Measurements from ENCODE around the gene HMCN2.
A peak's percentile ranks its signal among the peaks of the same experiment; 100 is the strongest.

Gene HMCN2

GRCh38 chr9:130327781-130328348 is 62.3 kb downstream of the HMCN2 start:
- H3K4me3 ChIP-seq (ENCODE audit: low read depth in 1 of 2, low read length in 2 of 2) = peak overlapping the region in 1 of 2 donors; percentile 12
- H3K9me3 ChIP-seq (ENCODE audit: control insufficient read depth in 1 of 2, low read length in 2 of 2) = no peaks in the 10 kb centered on the region
- peak overlapping the region; percentile 92 for H3K27ac ChIP-seq (ENCODE audit: low read length)
- H3K4me1 ChIP-seq (ENCODE audit: control insufficient read depth in 1 of 2, insufficient read depth in 2 of 2, low read length in 2 of 2) = peaks cover 14 to 50% of the 10 kb centered on the region in 2 donors
- peaks cover 6% of the 10 kb centered on the region for H3K27me3 ChIP-seq (ENCODE audit: low read depth, low read length)
- peaks cover 5 to 9% of the 10 kb centered on the region in 2 donors for H3K36me3 ChIP-seq (ENCODE audit: control insufficient read depth in 1 of 2, insufficient read depth in 2 of 2, low read length in 2 of 2)

GRCh38 chr9:130328349-130328801 is 62.8 kb downstream of the HMCN2 start:
- Histone ChIP-seq H3K27me3 (ENCODE audit: low read depth, low read length) (peaks cover 6% of the 10 kb centered on the region), H3K4me3 (ENCODE audit: low read depth in 1 of 2, low read length in 2 of 2) (peak overlapping the region; percentile 7 to 54), H3K9me3 (ENCODE audit: control insufficient read depth in 1 of 2, low read length in 2 of 2) (no peaks in the 10 kb centered on the region), H3K27ac (ENCODE audit: low read length) (peak overlapping the region; percentile 92), H3K4me1 (ENCODE audit: control insufficient read depth in 1 of 2, insufficient read depth in 2 of 2, low read length in 2 of 2) (peaks cover 14 to 55% of the 10 kb centered on the region in 2 donors), H3K36me3 (ENCODE audit: control insufficient read depth in 1 of 2, insufficient read depth in 2 of 2, low read length in 2 of 2) (peaks cover 5 to 9% of the 10 kb centered on the region in 2 donors)

GRCh38 chr9:130329061-130329460 is 63.5 kb downstream of the HMCN2 start:
- Histone ChIP-seq H3K4me1 (ENCODE audit: control insufficient read depth in 1 of 2, insufficient read depth in 2 of 2, low read length in 2 of 2) (peaks cover 14 to 60% of the 10 kb centered on the region in 2 donors), H3K27me3 (ENCODE audit: low read depth, low read length) (peaks cover 6% of the 10 kb centered on the region), H3K9me3 (ENCODE audit: control insufficient read depth in 1 of 2, low read length in 2 of 2) (no peaks in the 10 kb centered on the region), H3K36me3 (ENCODE audit: control insufficient read depth in 1 of 2, insufficient read depth in 2 of 2, low read length in 2 of 2) (peaks cover 5 to 9% of the 10 kb centered on the region in 2 donors), H3K4me3 (ENCODE audit: low read depth in 1 of 2, low read length in 2 of 2) (peak overlapping the region in 1 of 2 donors; percentile 54), H3K27ac (ENCODE audit: low read length) (peak overlapping the region; percentile 92)

GRCh38 chr9:130330202-130330862 is 64.8 kb downstream of the HMCN2 start:
- Histone ChIP-seq H3K4me3 (ENCODE audit: low read depth in 1 of 2, low read length in 2 of 2) (peak overlapping the region; percentile 26 to 54), H3K36me3 (ENCODE audit: control insufficient read depth in 1 of 2, insufficient read depth in 2 of 2, low read length in 2 of 2) (peaks cover 5 to 9% of the 10 kb centered on the region in 2 donors), H3K27ac (ENCODE audit: low read length) (peak overlapping the region; percentile 92), H3K9me3 (ENCODE audit: control insufficient read depth in 1 of 2, low read length in 2 of 2) (no peaks in the 10 kb centered on the region), H3K27me3 (ENCODE audit: low read depth, low read length) (peaks cover 6% of the 10 kb centered on the region), H3K4me1 (ENCODE audit: control insufficient read depth in 1 of 2, insufficient read depth in 2 of 2, low read length in 2 of 2) (peaks cover 14 to 66% of the 10 kb centered on the region in 2 donors)

- peaks cover 0 to 2% of the 10 kb centered on the region in 2 donors for H3K36me3 ChIP-seq (ENCODE audit: control insufficient read depth in 1 of 2, insufficient read depth in 2 of 2, low read length in 2 of 2)
- peaks cover 6% of the 10 kb centered on the region for H3K27me3 ChIP-seq (ENCODE audit: low read depth, low read length)
- peak overlapping the region; percentile 92 for H3K27ac ChIP-seq (ENCODE audit: low read length)
- H3K4me3 ChIP-seq (ENCODE audit: low read depth in 1 of 2, low read length in 2 of 2) = no peak overlapping the region
- H3K4me1 ChIP-seq (ENCODE audit: control insufficient read depth in 1 of 2, insufficient read depth in 2 of 2, low read length in 2 of 2) = peaks cover 14 to 73% of the 10 kb centered on the region in 2 donors
- H3K9me3 ChIP-seq (ENCODE audit: control insufficient read depth in 1 of 2, low read length in 2 of 2) = no peaks in the 10 kb centered on the region
Measured at GRCh38 chr9:130331061-130331460, 65.5 kb downstream of the HMCN2 start.

GRCh38 chr9:130331573-130331972 is 66.0 kb downstream of the HMCN2 start:
- Histone ChIP-seq H3K4me1 (ENCODE audit: control insufficient read depth in 1 of 2, insufficient read depth in 2 of 2, low read length in 2 of 2) (peaks cover 14 to 76% of the 10 kb centered on the region in 2 donors), H3K27me3 (ENCODE audit: low read depth, low read length) (peaks cover 6% of the 10 kb centered on the region), H3K9me3 (ENCODE audit: control insufficient read depth in 1 of 2, low read length in 2 of 2) (no peaks in the 10 kb centered on the region), H3K27ac (ENCODE audit: low read length) (peak overlapping the region; percentile 92), H3K36me3 (ENCODE audit: control insufficient read depth in 1 of 2, insufficient read depth in 2 of 2, low read length in 2 of 2) (no peaks in the 10 kb centered on the region), H3K4me3 (ENCODE audit: low read depth in 1 of 2, low read length in 2 of 2) (no peak overlapping the region)

GRCh38 chr9:130332384-130332926 is 66.9 kb downstream of the HMCN2 start:
- peaks cover 7 to 74% of the 10 kb centered on the region in 2 donors for H3K4me1 ChIP-seq (ENCODE audit: control insufficient read depth in 1 of 2, insufficient read depth in 2 of 2, low read length in 2 of 2)

GRCh38 chr9:130333041-130333711 is 67.6 kb downstream of the HMCN2 start:
- Histone ChIP-seq H3K36me3 (ENCODE audit: control insufficient read depth in 1 of 2, insufficient read depth in 2 of 2, low read length in 2 of 2) (peaks cover 0 to 2% of the 10 kb centered on the region in 2 donors), H3K27ac (ENCODE audit: low read length) (peak overlapping the region; percentile 79), H3K4me3 (ENCODE audit: low read depth in 1 of 2, low read length in 2 of 2) (no peak overlapping the region), H3K27me3 (ENCODE audit: low read depth, low read length) (peaks cover 6% of the 10 kb centered on the region), H3K4me1 (ENCODE audit: control insufficient read depth in 1 of 2, insufficient read depth in 2 of 2, low read length in 2 of 2) (peaks cover 7 to 67% of the 10 kb centered on the region in 2 donors), H3K9me3 (ENCODE audit: control insufficient read depth in 1 of 2, low read length in 2 of 2) (no peaks in the 10 kb centered on the region)

More at GRCh38 chr9:130332384-130332926, 66.9 kb downstream of the HMCN2 start:
- H3K36me3 ChIP-seq (ENCODE audit: control insufficient read depth in 1 of 2, insufficient read depth in 2 of 2, low read length in 2 of 2) = no peaks in the 10 kb centered on the region
- H3K9me3 ChIP-seq (ENCODE audit: control insufficient read depth in 1 of 2, low read length in 2 of 2) = no peaks in the 10 kb centered on the region
- H3K4me3 ChIP-seq (ENCODE audit: low read depth in 1 of 2, low read length in 2 of 2) = no peak overlapping the region
- peak overlapping the region; percentile 79 for H3K27ac ChIP-seq (ENCODE audit: low read length)
- H3K27me3 ChIP-seq (ENCODE audit: low read depth, low read length) = peaks cover 6% of the 10 kb centered on the region

GRCh38 chr9:130333712-130334062 is 68.1 kb downstream of the HMCN2 start:
- H3K27me3 ChIP-seq (ENCODE audit: low read depth, low read length) = peaks cover 5% of the 10 kb centered on the region
- H3K4me3 ChIP-seq (ENCODE audit: low read depth in 1 of 2, low read length in 2 of 2) = no peak overlapping the region
- H3K4me1 ChIP-seq (ENCODE audit: control insufficient read depth in 1 of 2, insufficient read depth in 2 of 2, low read length in 2 of 2) = peaks cover 5 to 62% of the 10 kb centered on the region in 2 donors
- H3K9me3 ChIP-seq (ENCODE audit: control insufficient read depth in 1 of 2, low read length in 2 of 2) = no peaks in the 10 kb centered on the region
- H3K27ac ChIP-seq (ENCODE audit: low read length) = peak overlapping the region; percentile 45
- peaks cover 0 to 3% of the 10 kb centered on the region in 2 donors for H3K36me3 ChIP-seq (ENCODE audit: control insufficient read depth in 1 of 2, insufficient read depth in 2 of 2, low read length in 2 of 2)

- peaks cover 0 to 3% of the 10 kb centered on the region in 2 donors for H3K36me3 ChIP-seq (ENCODE audit: control insufficient read depth in 1 of 2, insufficient read depth in 2 of 2, low read length in 2 of 2)
- peak overlapping the region; percentile 35 for H3K27ac ChIP-seq (ENCODE audit: low read length)
- peaks cover 0 to 51% of the 10 kb centered on the region in 2 donors for H3K4me1 ChIP-seq (ENCODE audit: control insufficient read depth in 1 of 2, insufficient read depth in 2 of 2, low read length in 2 of 2)
- no peak overlapping the region for H3K4me3 ChIP-seq (ENCODE audit: low read depth in 1 of 2, low read length in 2 of 2)
- H3K27me3 ChIP-seq (ENCODE audit: low read depth, low read length) = no peaks in the 10 kb centered on the region
- no peaks in the 10 kb centered on the region for H3K9me3 ChIP-seq (ENCODE audit: control insufficient read depth in 1 of 2, low read length in 2 of 2)
Measured at GRCh38 chr9:130334915-130335314, 69.4 kb downstream of the HMCN2 start.

GRCh38 chr9:130336027-130336610 is 70.6 kb downstream of the HMCN2 start:
- H3K27me3 ChIP-seq (ENCODE audit: low read depth, low read length) = no peaks in the 10 kb centered on the region
- H3K27ac ChIP-seq (ENCODE audit: low read length) = peak overlapping the region; percentile 35
- H3K4me1 ChIP-seq (ENCODE audit: control insufficient read depth in 1 of 2, insufficient read depth in 2 of 2, low read length in 2 of 2) = peaks cover 0 to 48% of the 10 kb centered on the region in 2 donors

More at GRCh38 chr9:130336027-130336610, 70.6 kb downstream of the HMCN2 start:
- no peak overlapping the region for H3K4me3 ChIP-seq (ENCODE audit: low read depth in 1 of 2, low read length in 2 of 2)
- no peaks in the 10 kb centered on the region for H3K9me3 ChIP-seq (ENCODE audit: control insufficient read depth in 1 of 2, low read length in 2 of 2)
- peaks cover 0 to 3% of the 10 kb centered on the region in 2 donors for H3K36me3 ChIP-seq (ENCODE audit: control insufficient read depth in 1 of 2, insufficient read depth in 2 of 2, low read length in 2 of 2)

Data from muscle layer of duodenum (tissue), 2 donors.